GM21381 (cell line): ENCODE results near the gene FBXL17.
"Not testable (repeated sequence)": the region's sequence is repeated elsewhere in the genome, so short reads cannot be mapped to it uniquely, and the experiment has no call there.

Experiments used
- ATAC-seq: cut with Tn5 transposase; IDR thresholded peaks from one replicate; pipeline ENCODE4 v1.9.1; 2021; ENCODE audit warnings: mild to moderate bottlenecking, moderate library complexity; ENCODE audit not compliant: unreplicated experiment

Gene FBXL17

DNA sequence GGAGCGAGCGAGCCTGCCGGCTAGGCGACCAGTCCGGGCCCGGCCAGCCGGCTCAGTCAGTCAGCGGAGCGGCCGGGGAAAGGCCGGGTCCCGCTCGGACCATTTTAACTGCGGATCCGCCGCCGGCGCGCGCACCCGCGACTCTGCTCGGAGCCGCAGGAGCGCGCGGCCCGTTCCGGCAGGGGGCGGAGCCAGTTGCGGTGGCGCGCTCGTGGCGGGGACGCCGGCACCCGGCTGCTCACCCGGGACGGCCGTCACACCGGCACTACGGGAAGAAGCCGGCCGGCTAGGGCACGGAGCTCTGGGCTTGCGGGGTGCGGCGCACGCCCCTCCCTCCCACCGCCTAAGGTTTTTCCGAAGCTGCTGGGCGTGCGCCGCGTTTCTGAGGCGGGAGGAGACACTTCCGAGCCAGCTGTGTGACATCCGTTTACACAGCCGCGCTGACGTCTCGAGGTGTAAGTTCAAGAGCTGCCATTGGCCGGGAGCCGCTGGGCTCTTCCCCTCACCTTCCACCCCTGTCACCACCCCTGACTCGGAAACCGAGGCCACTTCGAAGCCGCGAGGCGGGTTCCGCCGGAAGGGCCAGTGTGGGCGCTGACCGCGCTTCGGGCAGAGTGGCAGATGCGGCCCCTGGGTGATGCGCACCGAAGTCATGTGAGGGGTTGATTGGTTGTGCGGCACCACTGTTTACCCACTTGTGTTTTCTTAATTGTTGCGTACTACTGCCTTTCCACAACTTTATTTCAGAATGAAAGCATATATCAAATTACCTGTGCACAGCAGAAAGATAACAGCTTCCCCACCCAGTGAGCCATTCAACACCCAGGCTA is at the start of gene FBXL17:
Gene FBXL17, minus strand, starts transcription at position 145 of the 830 bp plus-strand sequence.
- ATAC-seq: peak; percentile 71

DNA sequence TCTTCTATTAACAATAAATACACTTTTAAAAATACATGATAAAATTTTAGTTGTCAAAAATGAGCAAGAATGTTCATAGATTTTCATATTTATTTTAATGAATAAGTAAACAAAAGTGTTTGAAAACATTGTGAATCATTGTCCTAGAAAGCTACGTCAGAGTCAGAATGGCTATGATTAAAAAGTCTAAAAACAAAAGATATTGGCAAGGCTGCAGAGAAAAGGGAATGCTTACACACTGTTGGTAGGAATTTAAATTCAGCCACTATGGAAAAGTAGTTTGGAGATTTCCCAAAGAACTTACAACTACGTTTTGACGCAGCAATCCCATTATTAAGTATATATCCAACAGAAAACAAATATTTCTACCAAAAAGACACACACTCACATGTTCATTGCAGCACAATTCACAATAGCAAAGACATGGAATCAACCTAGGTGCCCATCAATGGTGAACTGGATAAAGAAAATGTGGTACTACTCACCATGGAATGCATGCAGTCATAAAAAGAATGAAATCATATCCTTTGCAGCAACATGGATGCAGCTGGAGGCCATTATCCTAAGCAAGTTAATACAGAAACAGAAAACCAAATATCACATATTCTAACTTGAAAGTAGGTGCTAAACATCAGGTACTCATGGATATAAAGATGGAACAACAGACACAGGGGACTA is 49.2 kb upstream of the FBXL17 start:
- no peak for ATAC-seq

DNA sequence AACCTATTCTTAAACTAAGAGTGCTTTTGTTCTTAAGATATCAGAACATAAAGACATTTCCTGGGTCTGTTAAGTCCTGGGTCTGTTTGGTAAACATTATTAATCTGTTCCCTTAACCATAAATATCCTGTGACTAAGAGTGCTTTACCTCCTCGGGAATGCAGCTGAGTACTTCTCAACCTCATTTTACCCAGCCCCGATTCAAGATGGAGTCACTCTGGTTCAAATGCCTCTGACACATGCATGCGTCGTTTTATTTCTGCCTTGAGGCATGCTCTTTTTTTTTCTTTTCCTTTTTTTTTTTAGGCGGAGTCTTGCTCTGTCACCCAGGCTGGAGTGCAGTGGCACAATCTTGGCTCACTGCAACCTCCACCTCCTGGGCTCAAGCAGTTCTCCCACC is 39.8 kb upstream of the FBXL17 start:
- no peak for ATAC-seq

DNA sequence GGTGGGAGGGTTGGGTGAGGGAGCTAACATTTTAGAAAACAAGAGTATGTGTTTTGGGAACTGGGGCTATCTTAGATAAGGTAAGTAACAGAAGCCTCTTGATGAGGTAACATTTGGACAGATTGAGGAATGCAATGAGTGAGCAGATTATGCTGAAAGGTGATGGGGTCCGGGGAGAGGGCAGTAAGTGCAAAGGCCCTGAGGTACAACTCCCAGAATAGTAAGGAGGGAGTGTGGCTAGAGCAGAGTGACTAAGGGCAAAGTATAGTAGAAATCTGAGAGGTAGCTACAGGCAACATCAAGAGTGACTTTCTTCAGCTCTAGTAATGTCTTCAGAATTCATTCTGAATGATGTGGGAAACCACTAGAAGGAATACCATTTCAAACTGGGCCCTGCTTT is 38.9 kb upstream of the FBXL17 start:
- no peak for ATAC-seq

DNA sequence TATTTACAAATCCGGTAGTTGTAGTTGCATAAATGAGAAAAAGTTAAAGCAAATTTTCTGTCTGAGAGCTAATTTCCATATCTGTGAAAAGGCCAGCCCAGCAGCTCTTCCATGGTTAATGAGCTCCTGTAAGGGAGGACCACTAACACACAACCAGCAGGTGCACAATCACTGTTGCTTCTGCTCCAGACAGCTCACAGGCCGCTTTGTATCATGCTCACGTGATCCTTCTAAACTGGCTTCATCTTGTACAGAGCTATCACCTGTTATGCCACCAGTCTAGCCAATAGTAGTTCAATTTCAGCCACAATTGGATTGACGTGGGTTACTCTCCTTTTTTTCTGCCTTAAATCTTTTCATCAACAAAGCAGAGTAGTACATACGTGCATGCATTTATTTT is 38.3 kb upstream of the FBXL17 start:
- ATAC-seq: no peak

DNA sequence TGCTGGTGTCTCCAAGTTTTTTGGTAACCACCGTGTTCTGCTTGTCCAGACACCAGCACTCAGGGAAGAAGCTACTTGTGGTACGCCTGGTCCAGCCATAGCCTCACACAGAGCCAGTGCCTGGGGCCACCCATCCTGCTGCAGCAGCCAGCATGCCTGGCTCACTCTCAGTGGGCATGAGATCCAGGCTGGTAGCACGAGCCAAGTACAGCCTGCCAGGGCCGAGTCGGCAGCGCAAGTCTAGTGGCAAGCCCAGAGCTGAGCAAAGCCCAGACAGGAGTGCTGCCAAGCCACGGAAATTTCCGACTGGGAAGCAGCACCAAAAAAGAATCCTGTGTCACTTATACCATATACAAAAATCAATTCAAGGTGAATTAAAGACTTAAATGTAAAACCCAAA is 36.3 kb upstream of the FBXL17 start:
- no peak for ATAC-seq

DNA sequence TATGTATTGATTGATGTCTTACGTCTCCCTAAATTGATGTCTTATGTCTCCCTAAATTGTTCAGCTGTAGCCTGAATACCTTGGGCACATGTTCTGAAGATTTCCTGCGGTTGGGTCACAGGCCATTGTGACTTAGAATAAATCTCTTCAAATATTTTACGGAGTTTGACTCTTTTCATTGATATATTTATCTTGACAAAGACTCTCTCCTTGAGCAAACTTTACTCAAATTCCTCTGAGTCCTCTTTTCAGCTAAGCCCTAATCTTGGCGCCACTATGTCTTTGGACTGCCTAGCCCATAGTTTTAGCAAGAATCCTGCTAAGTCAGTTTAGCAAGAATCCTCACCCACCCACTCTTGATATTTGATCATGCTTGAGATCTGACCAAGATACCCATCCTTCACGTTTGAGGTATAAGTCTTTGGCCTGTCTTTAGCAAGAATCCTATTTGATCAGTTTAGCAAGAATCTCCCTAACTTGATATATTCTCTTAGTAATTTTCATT is 35.3 kb upstream of the FBXL17 start:
- no peak for ATAC-seq

DNA sequence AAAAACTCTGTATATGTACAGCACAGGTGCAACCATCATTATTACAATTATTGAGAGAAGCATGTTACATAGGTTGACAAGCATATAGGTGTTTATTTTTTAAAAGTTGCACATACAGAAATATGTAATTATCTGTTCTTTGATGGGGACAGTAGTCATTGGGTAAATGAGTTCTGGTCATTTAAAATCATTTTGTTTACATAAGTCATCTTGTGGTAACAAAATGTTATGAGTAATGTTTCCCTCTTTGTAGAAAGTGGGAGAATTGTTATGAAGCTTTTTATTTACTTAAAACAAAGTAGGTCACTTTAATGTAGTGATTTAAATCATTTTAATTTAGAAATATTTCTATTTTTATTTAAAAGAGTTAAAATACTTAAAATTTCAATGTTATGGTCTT is 33.8 kb upstream of the FBXL17 start:
- no peak for ATAC-seq

DNA sequence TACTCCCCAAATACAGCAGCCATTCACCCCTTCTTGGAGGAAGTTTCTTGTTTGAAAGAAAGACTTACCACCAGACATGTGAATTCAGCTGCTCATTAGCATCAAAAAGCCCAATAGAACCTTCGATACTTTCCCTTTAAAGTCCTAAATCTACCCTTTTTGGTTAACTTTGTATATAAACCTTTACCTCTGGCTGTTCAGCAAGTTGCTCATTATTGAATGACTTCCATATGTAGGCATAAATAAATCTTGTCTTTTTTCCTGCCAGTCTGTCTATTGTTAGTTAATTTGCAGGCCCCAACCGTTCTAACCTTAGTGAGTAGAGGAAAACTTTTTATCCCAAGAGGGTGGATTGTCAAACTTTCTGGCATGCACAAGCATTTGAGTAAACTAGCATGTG is 27.9 kb upstream of the FBXL17 start:
- no peak for ATAC-seq

DNA sequence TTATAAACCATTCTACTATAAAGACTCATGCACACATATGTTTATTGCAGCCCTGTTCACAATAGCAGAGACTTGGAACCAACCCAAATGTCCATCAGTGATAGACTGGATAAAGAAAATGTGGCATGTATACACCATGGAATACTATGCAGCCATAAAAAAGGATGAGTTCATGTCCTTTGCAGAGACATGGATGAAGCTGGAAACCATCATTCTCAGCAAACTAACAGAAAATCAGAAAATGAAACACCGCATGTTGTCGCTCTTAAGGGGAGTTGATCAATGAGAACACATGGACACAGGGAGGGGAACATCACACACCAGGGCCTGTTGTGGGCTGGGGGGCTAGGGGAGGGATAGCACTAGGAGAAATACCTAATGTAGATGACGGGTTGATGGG is 23.3 kb upstream of the FBXL17 start:
- ATAC-seq: not testable (repeated sequence)

DNA sequence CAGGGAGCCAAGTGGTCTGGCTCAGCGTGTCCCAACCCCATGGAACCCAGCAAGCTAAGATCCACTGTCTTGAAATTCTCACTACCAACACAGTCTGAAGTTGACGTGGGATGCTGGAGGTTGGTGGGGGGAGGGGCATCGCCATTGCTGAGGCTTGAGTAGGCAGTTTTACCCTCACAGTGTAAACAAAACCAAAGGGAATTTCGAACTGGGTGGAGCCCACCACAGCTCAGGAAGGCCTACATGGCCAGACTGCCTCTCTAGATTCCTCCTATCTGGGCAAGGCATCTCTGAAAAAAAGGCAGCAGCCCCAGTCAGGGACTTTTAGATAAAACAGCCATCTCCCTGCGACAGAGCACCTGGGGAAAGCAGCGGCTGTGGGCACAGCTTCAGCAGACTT is 17.1 kb upstream of the FBXL17 start:
- no peak for ATAC-seq

GRCh38 chr5:108396837-108397236 is 14.9 kb upstream of the FBXL17 start:
- not testable (repeated sequence) for ATAC-seq

GRCh38 chr5:108387758-108388157 is 5.9 kb upstream of the FBXL17 start:
- ATAC-seq: no peak

DNA sequence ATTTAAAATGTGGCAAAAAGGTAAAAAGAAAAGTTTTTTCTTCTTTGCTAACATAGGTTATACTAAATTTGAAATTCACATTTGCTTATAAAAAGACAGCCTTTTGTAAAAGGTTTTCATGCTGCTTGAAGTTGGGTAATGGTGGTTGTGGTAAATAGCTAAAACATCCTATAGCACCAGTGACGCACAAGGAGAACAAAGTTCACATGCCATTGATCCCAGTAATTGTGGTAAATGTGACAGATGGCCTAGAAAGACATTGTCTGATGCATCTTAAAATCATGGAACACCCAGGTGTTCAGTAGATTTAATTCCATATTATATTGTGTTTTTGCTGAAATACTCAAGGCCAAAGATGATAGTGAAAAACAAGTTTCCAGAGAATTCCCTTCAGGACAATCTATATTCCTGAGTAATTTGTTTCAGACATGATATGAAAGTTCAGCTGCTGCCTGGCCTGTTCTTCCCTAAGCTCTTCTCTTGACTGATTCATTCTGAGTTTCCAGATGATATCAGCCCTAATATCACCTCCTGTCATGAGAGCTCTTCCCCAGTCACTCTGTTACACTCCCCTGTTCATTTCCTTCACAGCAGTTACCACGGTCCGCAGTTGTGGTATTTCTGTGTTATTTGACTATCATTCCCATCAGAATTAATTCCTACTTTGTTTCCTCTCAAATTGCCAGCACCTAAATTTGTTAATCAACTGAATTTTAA is 4.6 kb upstream of the FBXL17 start:
- no peak for ATAC-seq

DNA sequence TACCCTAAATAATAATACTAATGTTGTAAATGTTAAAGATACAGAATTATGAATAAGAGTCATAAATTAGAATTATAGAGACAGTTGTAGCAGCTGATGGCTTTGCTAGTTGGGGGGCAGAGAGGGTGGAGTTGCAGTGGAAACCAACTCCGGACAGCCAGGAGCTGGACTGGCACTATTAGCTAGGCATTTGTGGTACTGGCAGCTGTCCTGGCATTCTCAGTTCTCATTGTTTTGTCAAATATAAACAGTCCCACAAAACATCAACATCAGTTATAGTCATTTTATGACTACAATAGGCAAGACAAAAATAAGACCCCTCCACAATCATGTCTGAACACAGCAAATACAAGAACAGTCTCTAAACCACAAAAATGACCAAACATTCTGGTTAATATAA is 2.8 kb upstream of the FBXL17 start:
- no peak for ATAC-seq

GRCh38 chr5:108382784-108383330 is 959 bp upstream of the FBXL17 start:
- ATAC-seq: no peak

GRCh38 chr5:108381350-108381953 is 446 bp downstream of the FBXL17 start:
- ATAC-seq: peak; percentile 47

DNA sequence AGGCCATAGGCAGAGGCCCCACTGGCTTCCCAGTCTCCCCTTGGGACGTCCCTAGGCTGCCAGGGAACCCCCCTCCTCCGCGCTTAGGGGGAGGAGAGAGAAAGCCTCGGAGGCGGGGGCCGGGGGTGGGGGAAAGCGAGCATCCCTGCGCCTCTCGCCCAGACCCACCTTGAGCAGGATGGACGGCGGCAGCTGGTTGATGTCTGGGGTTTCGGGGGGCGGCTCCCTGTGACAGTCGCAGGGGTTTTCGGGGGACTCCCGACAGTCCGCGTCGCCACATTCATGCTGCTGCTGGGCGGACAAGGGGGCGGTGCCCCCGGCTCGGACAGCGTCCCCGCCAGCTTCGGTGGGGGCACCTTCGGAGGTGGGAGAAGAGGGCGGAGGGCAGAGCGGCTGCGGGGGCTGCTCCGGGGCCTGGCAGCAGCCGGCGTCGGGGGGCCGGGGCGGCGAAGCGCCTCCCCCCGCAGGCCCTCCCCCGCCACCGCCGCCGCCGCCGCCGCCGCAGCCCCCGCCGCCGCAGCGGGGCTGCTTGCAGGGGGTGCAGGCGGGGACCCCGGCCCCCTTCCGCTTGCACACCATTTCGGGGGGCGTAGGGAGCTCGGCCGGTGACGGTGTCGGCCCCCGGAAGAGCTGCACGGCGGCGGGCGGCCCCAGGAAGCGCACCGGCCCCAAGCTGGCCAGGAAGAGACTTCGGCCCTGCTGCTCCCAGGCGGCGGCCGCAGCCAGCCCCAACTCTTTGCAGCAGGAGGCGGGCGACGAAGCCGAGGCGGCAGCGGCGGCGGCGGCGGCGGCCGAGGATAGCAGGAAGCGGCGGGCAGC is 1.2 kb downstream of the FBXL17 start:
- ATAC-seq: peak; percentile 28

GRCh38 chr5:108379722-108380530 is 2.0 kb downstream of the FBXL17 start:
- ATAC-seq: no peak
